GM23338 (cell line): Measurements from ENCODE around the gene ASGR1. TPM values are rescaled to one million over a fixed set of nuclear protein-coding genes. Genes with fewer than 3 reads are reported as not detected.

ENCODE experiments used
- ATAC-seq: fragments of 200-7000 bp; cut with Tn5 transposase; 3 replicates; pipeline ENCODE4 v1.9.1; 2020
- DNase-seq: peaks from one replicate; pipeline ENCODE4 v3.0.0-alpha.2; 2015; ENCODE audit warnings: low spot score
- H2AFZ ChIP-seq: fragments of 200-600 bp; sonication (generic); 2 replicates; pipeline ENCODE4 v1.8.0; 2016; ENCODE audit warnings: antibody characterized with exemption, mild to moderate bottlenecking, moderate library complexity
- H3F3A ChIP-seq: fragments of 200-600 bp; sonication (generic); replicated peaks from 2 replicates; pipeline ENCODE4 v1.8.0; 2017; ENCODE audit warnings: antibody characterized with exemption, mixed run types, low read depth
- H3K27ac ChIP-seq: fragments of 200-600 bp; sonication (generic); 2 replicates; pipeline ENCODE4 v1.6.1; 2016; ENCODE audit warnings: low read depth
- H3K27me3 ChIP-seq: fragments of 200-600 bp; sonication (generic); 2 replicates; pipeline ENCODE4 v1.8.0; 2016; ENCODE audit warnings: mild to moderate bottlenecking, mixed run types, moderate library complexity; ENCODE audit not compliant: insufficient read depth
- H3K36me3 ChIP-seq: fragments of 200-600 bp; sonication (generic); 2 replicates; pipeline ENCODE4 v1.8.0; 2016; ENCODE audit warnings: mild to moderate bottlenecking; ENCODE audit not compliant: insufficient read depth
- H3K4me1 ChIP-seq: fragments of 200-600 bp; sonication (generic); 2 replicates; pipeline ENCODE4 v1.8.0; 2016; ENCODE audit warnings: mild to moderate bottlenecking, moderate library complexity; ENCODE audit not compliant: insufficient read depth
- H3K4me2 ChIP-seq: fragments of 200-600 bp; sonication (generic); 2 replicates; pipeline ENCODE4 v1.7.1; 2017; ENCODE audit warnings: mixed run types
- H3K4me3 ChIP-seq: fragments of 200-600 bp; sonication (generic); 2 replicates; pipeline ENCODE4 v1.6.1; 2016; ENCODE audit warnings: mixed run types
- H3K79me2 ChIP-seq: fragments of 200-600 bp; sonication (generic); replicated peaks from 2 replicates; pipeline ENCODE4 v1.8.0; 2017; ENCODE audit warnings: mild to moderate bottlenecking; ENCODE audit not compliant: insufficient read depth
- H3K9me2 ChIP-seq: fragments of 200-600 bp; sonication (generic); 2 replicates; pipeline ENCODE4 v1.8.0; 2017; ENCODE audit not compliant: insufficient read depth
- H4K20me1 ChIP-seq: fragments of 200-600 bp; sonication (generic); replicated peaks from 2 replicates; pipeline ENCODE4 v1.8.0; 2017; ENCODE audit warnings: mild to moderate bottlenecking; ENCODE audit not compliant: insufficient read depth
- H3K27ac Mint-ChIP-seq: 2 replicates; pipeline ENCODE4 v1.8.0; 2020; ENCODE audit warnings: inconsistent platforms, mild to moderate bottlenecking, moderate library complexity, mixed read lengths
- H3K27me3 Mint-ChIP-seq: 3 replicates; pipeline ENCODE4 v1.8.0; 2022; ENCODE audit warnings: low read depth, mild to moderate bottlenecking, moderate library complexity, mixed read lengths, inconsistent platforms; ENCODE audit not compliant: insufficient read depth, poor library complexity
- H3K36me3 Mint-ChIP-seq: 3 replicates; pipeline ENCODE4 v1.8.0; 2021; ENCODE audit warnings: low read depth, mild to moderate bottlenecking, inconsistent platforms, moderate library complexity, mixed read lengths
- H3K4me1 Mint-ChIP-seq: 3 replicates; pipeline ENCODE4 v1.8.0; 2020; ENCODE audit warnings: mild to moderate bottlenecking, inconsistent platforms, mixed read lengths
- H3K4me3 Mint-ChIP-seq: 3 replicates; pipeline ENCODE4 v1.8.0; 2021; ENCODE audit warnings: moderate library complexity, mild to moderate bottlenecking, inconsistent platforms, mixed read lengths
- H3K9me3 Mint-ChIP-seq: 3 replicates; pipeline ENCODE4 v1.8.0; 2020; ENCODE audit warnings: moderate library complexity, mild to moderate bottlenecking, inconsistent platforms, mixed read lengths
- CREB1 ChIP-seq: fragments of 250-450 bp; sonication (Bioruptor Pico); IDR thresholded peaks from 2 replicates; pipeline ENCODE4 v1.5.0; 2020; ENCODE audit warnings: low read depth, mild to moderate bottlenecking, moderate library complexity
- EZH2 ChIP-seq: fragments of 200-600 bp; sonication (generic); IDR thresholded peaks from one replicate; pipeline ENCODE4 v1.8.0; 2017; ENCODE audit warnings: antibody characterized with exemption, mild to moderate bottlenecking, low read depth; ENCODE audit not compliant: unreplicated experiment
- EZH2phosphoT487 ChIP-seq: fragments of 200-600 bp; sonication (generic); IDR thresholded peaks from one replicate; pipeline ENCODE4 v1.8.1; 2018; ENCODE audit warnings: antibody characterized with exemption; ENCODE audit not compliant: unreplicated experiment
- JUNB ChIP-seq: IDR thresholded peaks from one replicate; pipeline ENCODE4 v1.6.1; 2016; ENCODE audit warnings: antibody characterized with exemption; ENCODE audit not compliant: unreplicated experiment
- NANOG ChIP-seq: IDR thresholded peaks from 2 replicates; pipeline ENCODE4 v1.6.1; 2016; ENCODE audit warnings: antibody characterized with exemption, borderline replicate concordance
- POLR2AphosphoS5 ChIP-seq: IDR thresholded peaks from 2 replicates; pipeline ENCODE4 v1.6.1; 2016; ENCODE audit warnings: antibody characterized with exemption, low read depth
- STAT1 ChIP-seq: IDR thresholded peaks from one replicate; pipeline ENCODE4 v1.6.1; 2016; ENCODE audit warnings: antibody characterized with exemption; ENCODE audit not compliant: unreplicated experiment
- ZNF114 ChIP-seq: fragments of 250-450 bp; sonication (Bioruptor Pico); IDR thresholded peaks from 2 replicates; pipeline ENCODE4 v1.5.0; 2020; ENCODE audit warnings: mild to moderate bottlenecking, moderate library complexity
- ZNF331 ChIP-seq: fragments of 250-450 bp; sonication (Bioruptor Pico); IDR thresholded peaks from 2 replicates; pipeline ENCODE4 v1.5.0; 2020; ENCODE audit warnings: low read depth, mild to moderate bottlenecking, moderate library complexity
- polyA plus RNA-seq: library from polyadenylated mRNA; unstranded; fragments of >200 nt; fragmentation: Nextera tagmentation; extraction: Ambion mirVana; gene quantifications from 2 replicates; pipeline ENCODE4 v1.2.1, GENCODE V29; 2016
- total RNA-seq: library from RNA; depleted of rRNA; stranded (reverse); fragments of >200 nt; shearing (Covaris generic); gene quantifications from 2 replicates; pipeline ENCODE4 v1.2.3, GENCODE V29; 2014
- TF ChIP-seq, protein P1 (sequence below), 2 experiments: fragments of 200-600 bp in 1 of 2; sonication (generic) in 1 of 2; conservative IDR thresholded peaks; 2 replicates each; pipeline versions ENCODE4 v1.5.1 to v1.6.1; 2016 to 2017; ENCODE audit warnings: antibody characterized with exemption in 2 of 2, low read depth in 2 of 2, mild to moderate bottlenecking in 2 of 2, moderate library complexity in 1 of 2
- TF ChIP-seq, protein P2 (sequence below): IDR thresholded peaks from 2 replicates; pipeline ENCODE4 v1.6.1; 2016; ENCODE audit warnings: antibody characterized with exemption
- TF ChIP-seq, protein P3 (sequence below): fragments of 250-450 bp; sonication (Bioruptor Pico); IDR thresholded peaks from 2 replicates; pipeline ENCODE4 v1.5.0; 2020; ENCODE audit warnings: mild to moderate bottlenecking, moderate library complexity
- TF ChIP-seq, protein P4 (sequence below): IDR thresholded peaks from one replicate; pipeline ENCODE4 v1.6.1; 2018; ENCODE audit warnings: antibody characterized with exemption; ENCODE audit not compliant: unreplicated experiment

The ASGR1 gene
- total and polyA plus RNA-seq, 2 experiments from 2014 or later = 8.3 to 9.0 TPM

GRCh38 chr17:7203391-7203790, 24.2 kb upstream of the ASGR1 start:
- Histone ChIP-seq H3K4me2 (no peak overlapping the region), H3K4me3 (no peak overlapping the region), H4K20me1 (peaks cover 10% of the 10 kb centered on the region), H3K79me2 (peaks cover 20% of the 10 kb centered on the region), H3K27ac (no peak overlapping the region), H3K36me3 (peaks cover 15% of the 10 kb centered on the region), H2AFZ (no peak overlapping the region), H3K9me2 (no peaks in the 10 kb centered on the region), H3F3A (peaks cover 15% of the 10 kb centered on the region), H3K4me1 (peaks cover 15% of the 10 kb centered on the region), H3K27me3 (no peaks in the 10 kb centered on the region)
- 0 out of 3 replicates have a peak overlapping the region, but pooled peaks have one; percentile 19 for H3K4me3 Mint-ChIP-seq
- H3K4me1 Mint-ChIP-seq = peaks cover 35% of the 10 kb centered on the region
- H3K9me3 Mint-ChIP-seq = no peaks in the 10 kb centered on the region; the same call in 2 of the 3 replicates
- H3K36me3 Mint-ChIP-seq = peaks cover 40% of the 10 kb centered on the region
- H3K27ac Mint-ChIP-seq = no peak overlapping the region
- TF ChIP-seq STAT1 (no peak), CREB1 (CRISPR knock-in tag) (no peak), POLR2AphosphoS5 (no peak), ZNF331 (CRISPR knock-in tag) (no peak), JUNB (no peak), EZH2 (no peak), NANOG (no peak), ZNF114 (CRISPR knock-in tag) (no peak), EZH2phosphoT487 (no peak)
- TF ChIP-seq, protein P1, sequence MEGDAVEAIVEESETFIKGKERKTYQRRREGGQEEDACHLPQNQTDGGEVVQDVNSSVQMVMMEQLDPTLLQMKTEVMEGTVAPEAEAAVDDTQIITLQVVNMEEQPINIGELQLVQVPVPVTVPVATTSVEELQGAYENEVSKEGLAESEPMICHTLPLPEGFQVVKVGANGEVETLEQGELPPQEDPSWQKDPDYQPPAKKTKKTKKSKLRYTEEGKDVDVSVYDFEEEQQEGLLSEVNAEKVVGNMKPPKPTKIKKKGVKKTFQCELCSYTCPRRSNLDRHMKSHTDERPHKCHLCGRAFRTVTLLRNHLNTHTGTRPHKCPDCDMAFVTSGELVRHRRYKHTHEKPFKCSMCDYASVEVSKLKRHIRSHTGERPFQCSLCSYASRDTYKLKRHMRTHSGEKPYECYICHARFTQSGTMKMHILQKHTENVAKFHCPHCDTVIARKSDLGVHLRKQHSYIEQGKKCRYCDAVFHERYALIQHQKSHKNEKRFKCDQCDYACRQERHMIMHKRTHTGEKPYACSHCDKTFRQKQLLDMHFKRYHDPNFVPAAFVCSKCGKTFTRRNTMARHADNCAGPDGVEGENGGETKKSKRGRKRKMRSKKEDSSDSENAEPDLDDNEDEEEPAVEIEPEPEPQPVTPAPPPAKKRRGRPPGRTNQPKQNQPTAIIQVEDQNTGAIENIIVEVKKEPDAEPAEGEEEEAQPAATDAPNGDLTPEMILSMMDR (conservative IDR thresholded peaks at IDR 0.05; ENCODE audit: low read depth in 2 of 2) = no peak
- TF ChIP-seq, protein P2, sequence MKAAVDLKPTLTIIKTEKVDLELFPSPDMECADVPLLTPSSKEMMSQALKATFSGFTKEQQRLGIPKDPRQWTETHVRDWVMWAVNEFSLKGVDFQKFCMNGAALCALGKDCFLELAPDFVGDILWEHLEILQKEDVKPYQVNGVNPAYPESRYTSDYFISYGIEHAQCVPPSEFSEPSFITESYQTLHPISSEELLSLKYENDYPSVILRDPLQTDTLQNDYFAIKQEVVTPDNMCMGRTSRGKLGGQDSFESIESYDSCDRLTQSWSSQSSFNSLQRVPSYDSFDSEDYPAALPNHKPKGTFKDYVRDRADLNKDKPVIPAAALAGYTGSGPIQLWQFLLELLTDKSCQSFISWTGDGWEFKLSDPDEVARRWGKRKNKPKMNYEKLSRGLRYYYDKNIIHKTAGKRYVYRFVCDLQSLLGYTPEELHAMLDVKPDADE = no peak
- TF ChIP-seq, protein P3, sequence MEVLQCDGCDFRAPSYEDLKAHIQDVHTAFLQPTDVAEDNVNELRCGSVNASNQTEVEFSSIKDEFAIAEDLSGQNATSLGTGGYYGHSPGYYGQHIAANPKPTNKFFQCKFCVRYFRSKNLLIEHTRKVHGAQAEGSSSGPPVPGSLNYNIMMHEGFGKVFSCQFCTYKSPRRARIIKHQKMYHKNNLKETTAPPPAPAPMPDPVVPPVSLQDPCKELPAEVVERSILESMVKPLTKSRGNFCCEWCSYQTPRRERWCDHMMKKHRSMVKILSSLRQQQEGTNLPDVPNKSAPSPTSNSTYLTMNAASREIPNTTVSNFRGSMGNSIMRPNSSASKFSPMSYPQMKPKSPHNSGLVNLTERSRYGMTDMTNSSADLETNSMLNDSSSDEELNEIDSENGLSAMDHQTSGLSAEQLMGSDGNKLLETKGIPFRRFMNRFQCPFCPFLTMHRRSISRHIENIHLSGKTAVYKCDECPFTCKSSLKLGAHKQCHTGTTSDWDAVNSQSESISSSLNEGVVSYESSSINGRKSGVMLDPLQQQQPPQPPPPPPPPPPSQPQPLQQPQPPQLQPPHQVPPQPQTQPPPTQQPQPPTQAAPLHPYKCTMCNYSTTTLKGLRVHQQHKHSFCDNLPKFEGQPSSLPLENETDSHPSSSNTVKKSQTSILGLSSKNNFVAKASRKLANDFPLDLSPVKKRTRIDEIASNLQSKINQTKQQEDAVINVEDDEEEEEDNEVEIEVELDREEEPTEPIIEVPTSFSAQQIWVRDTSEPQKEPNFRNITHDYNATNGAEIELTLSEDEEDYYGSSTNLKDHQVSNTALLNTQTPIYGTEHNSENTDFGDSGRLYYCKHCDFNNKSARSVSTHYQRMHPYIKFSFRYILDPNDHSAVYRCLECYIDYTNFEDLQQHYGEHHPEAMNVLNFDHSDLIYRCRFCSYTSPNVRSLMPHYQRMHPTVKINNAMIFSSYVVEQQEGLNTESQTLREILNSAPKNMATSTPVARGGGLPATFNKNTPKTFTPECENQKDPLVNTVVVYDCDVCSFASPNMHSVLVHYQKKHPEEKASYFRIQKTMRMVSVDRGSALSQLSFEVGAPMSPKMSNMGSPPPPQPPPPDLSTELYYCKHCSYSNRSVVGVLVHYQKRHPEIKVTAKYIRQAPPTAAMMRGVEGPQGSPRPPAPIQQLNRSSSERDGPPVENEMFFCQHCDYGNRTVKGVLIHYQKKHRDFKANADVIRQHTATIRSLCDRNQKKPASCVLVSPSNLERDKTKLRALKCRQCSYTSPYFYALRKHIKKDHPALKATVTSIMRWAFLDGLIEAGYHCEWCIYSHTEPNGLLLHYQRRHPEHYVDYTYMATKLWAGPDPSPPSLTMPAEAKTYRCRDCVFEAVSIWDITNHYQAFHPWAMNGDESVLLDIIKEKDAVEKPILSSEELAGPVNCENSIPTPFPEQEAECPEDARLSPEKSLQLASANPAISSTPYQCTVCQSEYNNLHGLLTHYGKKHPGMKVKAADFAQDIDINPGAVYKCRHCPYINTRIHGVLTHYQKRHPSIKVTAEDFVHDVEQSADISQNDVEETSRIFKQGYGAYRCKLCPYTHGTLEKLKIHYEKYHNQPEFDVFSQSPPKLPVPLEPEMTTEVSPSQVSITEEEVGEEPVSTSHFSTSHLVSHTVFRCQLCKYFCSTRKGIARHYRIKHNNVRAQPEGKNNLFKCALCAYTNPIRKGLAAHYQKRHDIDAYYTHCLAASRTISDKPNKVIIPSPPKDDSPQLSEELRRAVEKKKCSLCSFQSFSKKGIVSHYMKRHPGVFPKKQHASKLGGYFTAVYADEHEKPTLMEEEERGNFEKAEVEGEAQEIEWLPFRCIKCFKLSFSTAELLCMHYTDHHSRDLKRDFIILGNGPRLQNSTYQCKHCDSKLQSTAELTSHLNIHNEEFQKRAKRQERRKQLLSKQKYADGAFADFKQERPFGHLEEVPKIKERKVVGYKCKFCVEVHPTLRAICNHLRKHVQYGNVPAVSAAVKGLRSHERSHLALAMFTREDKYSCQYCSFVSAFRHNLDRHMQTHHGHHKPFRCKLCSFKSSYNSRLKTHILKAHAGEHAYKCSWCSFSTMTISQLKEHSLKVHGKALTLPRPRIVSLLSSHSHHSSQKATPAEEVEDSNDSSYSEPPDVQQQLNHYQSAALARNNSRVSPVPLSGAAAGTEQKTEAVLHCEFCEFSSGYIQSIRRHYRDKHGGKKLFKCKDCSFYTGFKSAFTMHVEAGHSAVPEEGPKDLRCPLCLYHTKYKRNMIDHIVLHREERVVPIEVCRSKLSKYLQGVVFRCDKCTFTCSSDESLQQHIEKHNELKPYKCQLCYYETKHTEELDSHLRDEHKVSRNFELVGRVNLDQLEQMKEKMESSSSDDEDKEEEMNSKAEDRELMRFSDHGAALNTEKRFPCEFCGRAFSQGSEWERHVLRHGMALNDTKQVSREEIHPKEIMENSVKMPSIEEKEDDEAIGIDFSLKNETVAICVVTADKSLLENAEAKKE (CRISPR knock-in tag) = no peak
- TF ChIP-seq, protein P4, sequence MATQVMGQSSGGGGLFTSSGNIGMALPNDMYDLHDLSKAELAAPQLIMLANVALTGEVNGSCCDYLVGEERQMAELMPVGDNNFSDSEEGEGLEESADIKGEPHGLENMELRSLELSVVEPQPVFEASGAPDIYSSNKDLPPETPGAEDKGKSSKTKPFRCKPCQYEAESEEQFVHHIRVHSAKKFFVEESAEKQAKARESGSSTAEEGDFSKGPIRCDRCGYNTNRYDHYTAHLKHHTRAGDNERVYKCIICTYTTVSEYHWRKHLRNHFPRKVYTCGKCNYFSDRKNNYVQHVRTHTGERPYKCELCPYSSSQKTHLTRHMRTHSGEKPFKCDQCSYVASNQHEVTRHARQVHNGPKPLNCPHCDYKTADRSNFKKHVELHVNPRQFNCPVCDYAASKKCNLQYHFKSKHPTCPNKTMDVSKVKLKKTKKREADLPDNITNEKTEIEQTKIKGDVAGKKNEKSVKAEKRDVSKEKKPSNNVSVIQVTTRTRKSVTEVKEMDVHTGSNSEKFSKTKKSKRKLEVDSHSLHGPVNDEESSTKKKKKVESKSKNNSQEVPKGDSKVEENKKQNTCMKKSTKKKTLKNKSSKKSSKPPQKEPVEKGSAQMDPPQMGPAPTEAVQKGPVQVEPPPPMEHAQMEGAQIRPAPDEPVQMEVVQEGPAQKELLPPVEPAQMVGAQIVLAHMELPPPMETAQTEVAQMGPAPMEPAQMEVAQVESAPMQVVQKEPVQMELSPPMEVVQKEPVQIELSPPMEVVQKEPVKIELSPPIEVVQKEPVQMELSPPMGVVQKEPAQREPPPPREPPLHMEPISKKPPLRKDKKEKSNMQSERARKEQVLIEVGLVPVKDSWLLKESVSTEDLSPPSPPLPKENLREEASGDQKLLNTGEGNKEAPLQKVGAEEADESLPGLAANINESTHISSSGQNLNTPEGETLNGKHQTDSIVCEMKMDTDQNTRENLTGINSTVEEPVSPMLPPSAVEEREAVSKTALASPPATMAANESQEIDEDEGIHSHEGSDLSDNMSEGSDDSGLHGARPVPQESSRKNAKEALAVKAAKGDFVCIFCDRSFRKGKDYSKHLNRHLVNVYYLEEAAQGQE = no peak
- no peak for ATAC-seq
- DNase-seq = no peak
- peaks cover 10% of the 10 kb centered on the region for H3K27me3 Mint-ChIP-seq
